Loucy (cell line): ENCODE measurements around the gene HS3ST3A1.

Source experiments
- H2AFZ ChIP-seq: fragments of 200-600 bp; sonication (generic); 2 replicates; pipeline ENCODE4 v1.6.0; 2016; ENCODE audit warnings: antibody characterized with exemption, mild to moderate bottlenecking, low read length, moderate library complexity
- H3F3A ChIP-seq: fragments of 200-600 bp; 2 replicates; pipeline ENCODE4 v1.6.0; 2016; ENCODE audit warnings: antibody characterized with exemption, low read depth, mild to moderate bottlenecking
- H3K27me3 ChIP-seq: fragments of 200-600 bp; sonication (generic); 2 replicates; pipeline ENCODE4 v1.6.1; 2014; ENCODE audit warnings: low read length, mild to moderate bottlenecking; ENCODE audit not compliant: insufficient read depth, poor library complexity, severe bottlenecking
- H3K36me3 ChIP-seq: fragments of 200-600 bp; sonication (generic); 2 replicates; pipeline ENCODE4 v1.6.1; 2016; ENCODE audit warnings: low read length; ENCODE audit not compliant: insufficient read depth
- H3K4me1 ChIP-seq: fragments of 200-600 bp; sonication (generic); 2 replicates; pipeline ENCODE4 v1.5.1; 2014; ENCODE audit warnings: low read length, mild to moderate bottlenecking; ENCODE audit not compliant: insufficient read depth, poor library complexity, severe bottlenecking
- H3K4me2 ChIP-seq: fragments of 200-600 bp; sonication (generic); 2 replicates; pipeline ENCODE4 v1.6.0; 2014; ENCODE audit warnings: antibody characterized with exemption, low read length, low read depth, mild to moderate bottlenecking; ENCODE audit not compliant: poor library complexity, severe bottlenecking
- H3K4me3 ChIP-seq: fragments of 200-600 bp; sonication (generic); 2 replicates; pipeline ENCODE4 v1.5.1; 2014; ENCODE audit warnings: low read length, mild to moderate bottlenecking, mixed read lengths; ENCODE audit not compliant: poor library complexity, severe bottlenecking
- H3K79me2 ChIP-seq: fragments of 200-600 bp; sonication (generic); 2 replicates; pipeline ENCODE4 v1.6.1; 2014; ENCODE audit warnings: low read length; ENCODE audit not compliant: insufficient read depth
- H3K9ac ChIP-seq: fragments of 200-600 bp; sonication (generic); 2 replicates; pipeline ENCODE4 v1.6.0; 2014; ENCODE audit warnings: mild to moderate bottlenecking, low read depth, low read length, moderate library complexity; ENCODE audit not compliant: poor library complexity, severe bottlenecking
- H3K9me2 ChIP-seq: fragments of 200-600 bp; sonication (generic); replicated peaks from 2 replicates; pipeline ENCODE4 v1.6.1; 2016; ENCODE audit warnings: low read depth, low read length, mixed read lengths
- H3K9me3 ChIP-seq: fragments of 200-600 bp; sonication (generic); 2 replicates; pipeline ENCODE4 v1.6.1; 2014; ENCODE audit warnings: mild to moderate bottlenecking, antibody characterized with exemption, low read length, low read depth; ENCODE audit not compliant: insufficient read depth
- H4K20me1 ChIP-seq: fragments of 200-600 bp; sonication (generic); 2 replicates; pipeline ENCODE4 v1.6.0; 2014; ENCODE audit warnings: antibody characterized with exemption, low read length, mild to moderate bottlenecking; ENCODE audit not compliant: insufficient read depth, poor library complexity, severe bottlenecking
- EZH2phosphoT487 ChIP-seq: fragments of 200-600 bp; IDR thresholded peaks from 2 replicates; pipeline ENCODE4 v1.6.1; 2018; ENCODE audit warnings: antibody characterized with exemption, mild to moderate bottlenecking, moderate library complexity, borderline replicate concordance
- TF ChIP-seq, protein P1 (sequence below): fragments of 200-600 bp; sonication (generic); conservative IDR thresholded peaks from 2 replicates; pipeline ENCODE4 v1.5.1; 2014; ENCODE audit warnings: mild to moderate bottlenecking, antibody characterized with exemption, low read length

HS3ST3A1 gene

DNA sequence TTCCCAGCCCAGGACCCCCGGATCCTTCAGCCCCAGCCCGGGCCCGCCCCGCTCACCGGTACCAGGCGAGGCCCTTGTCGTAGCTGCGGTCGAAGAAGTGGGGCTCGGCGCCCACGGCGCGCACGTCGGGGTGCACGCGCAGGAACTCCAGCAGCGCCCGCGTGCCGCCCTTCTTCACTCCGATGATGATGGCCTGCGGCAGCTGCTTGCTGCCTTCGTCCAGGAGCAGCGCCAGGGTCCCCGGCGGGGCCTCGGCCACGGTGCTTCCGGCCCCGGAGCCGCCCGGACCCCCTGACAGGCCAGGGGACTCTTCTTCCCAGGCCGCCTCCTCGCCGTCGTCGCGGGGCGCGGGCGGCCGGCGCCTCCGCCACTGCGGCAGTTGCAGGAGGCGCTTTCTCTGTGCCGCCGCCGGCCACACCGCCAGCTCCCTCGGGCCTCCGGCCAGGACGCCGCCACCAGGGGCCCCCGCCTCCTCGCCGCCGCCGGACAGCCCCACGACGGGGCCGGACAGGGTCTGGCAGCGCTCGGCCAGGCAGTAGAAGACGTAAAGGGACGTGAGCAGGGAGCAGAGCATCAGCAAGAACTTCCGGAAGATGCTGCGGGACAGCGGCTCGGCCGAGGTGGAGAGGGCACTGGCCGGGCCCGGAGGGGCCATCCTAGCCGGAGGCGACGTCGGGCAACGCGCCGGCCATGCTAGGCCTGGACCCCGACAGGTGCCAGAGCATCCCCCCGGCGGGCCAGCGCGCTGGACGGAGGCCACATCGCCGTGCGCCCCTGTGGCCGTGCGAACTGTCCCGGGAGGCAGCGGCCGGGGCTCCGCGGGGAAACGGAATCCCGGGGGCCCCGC, 1.0 kb downstream of the HS3ST3A1 start:
- no peaks in the 10 kb centered on the region for H3K9me3 ChIP-seq
- no peaks in the 10 kb centered on the region for H3K4me1 ChIP-seq
- no peaks in the 10 kb centered on the region for H3K79me2 ChIP-seq
- TF ChIP-seq EZH2phosphoT487 = no peak
- TF ChIP-seq, protein P1, sequence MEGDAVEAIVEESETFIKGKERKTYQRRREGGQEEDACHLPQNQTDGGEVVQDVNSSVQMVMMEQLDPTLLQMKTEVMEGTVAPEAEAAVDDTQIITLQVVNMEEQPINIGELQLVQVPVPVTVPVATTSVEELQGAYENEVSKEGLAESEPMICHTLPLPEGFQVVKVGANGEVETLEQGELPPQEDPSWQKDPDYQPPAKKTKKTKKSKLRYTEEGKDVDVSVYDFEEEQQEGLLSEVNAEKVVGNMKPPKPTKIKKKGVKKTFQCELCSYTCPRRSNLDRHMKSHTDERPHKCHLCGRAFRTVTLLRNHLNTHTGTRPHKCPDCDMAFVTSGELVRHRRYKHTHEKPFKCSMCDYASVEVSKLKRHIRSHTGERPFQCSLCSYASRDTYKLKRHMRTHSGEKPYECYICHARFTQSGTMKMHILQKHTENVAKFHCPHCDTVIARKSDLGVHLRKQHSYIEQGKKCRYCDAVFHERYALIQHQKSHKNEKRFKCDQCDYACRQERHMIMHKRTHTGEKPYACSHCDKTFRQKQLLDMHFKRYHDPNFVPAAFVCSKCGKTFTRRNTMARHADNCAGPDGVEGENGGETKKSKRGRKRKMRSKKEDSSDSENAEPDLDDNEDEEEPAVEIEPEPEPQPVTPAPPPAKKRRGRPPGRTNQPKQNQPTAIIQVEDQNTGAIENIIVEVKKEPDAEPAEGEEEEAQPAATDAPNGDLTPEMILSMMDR = no peak
- no peak overlapping the region for H3K9ac ChIP-seq
- no peak overlapping the region for H3K4me2 ChIP-seq
- H4K20me1 ChIP-seq = no peaks in the 10 kb centered on the region
- no peaks in the 10 kb centered on the region for H3K9me2 ChIP-seq
- H3K4me3 ChIP-seq = no peak overlapping the region
- no peaks in the 10 kb centered on the region for H3K36me3 ChIP-seq
- no peak overlapping the region for H2AFZ ChIP-seq
- H3F3A ChIP-seq = no peaks in the 10 kb centered on the region
- no peaks in the 10 kb centered on the region for H3K27me3 ChIP-seq

DNA sequence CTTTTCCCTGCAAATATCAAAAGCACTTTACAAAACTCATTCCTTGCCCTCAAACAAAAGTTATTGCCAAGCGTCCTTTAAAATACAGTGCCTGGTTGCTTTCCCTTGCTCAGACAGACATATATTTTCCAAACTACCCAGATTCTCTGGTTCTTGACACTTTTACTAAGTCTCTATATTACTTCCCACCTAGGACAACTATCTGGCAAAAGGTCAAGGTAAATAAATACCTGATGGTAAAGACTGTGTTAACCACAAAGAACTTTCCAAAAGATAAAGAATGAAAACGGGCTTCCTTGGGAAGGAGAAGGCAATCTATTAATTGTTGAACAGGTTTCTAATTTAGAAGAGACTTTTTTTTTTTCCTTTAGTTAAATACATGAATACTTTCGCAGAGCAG, 1.9 kb downstream of the HS3ST3A1 start:
- H3K36me3 ChIP-seq = no peaks in the 10 kb centered on the region
- no peaks in the 10 kb centered on the region for H4K20me1 ChIP-seq
- no peaks in the 10 kb centered on the region for H3K9me2 ChIP-seq
- H3K4me3 ChIP-seq = no peak overlapping the region
- no peak overlapping the region for H2AFZ ChIP-seq
- H3K4me2 ChIP-seq = no peak overlapping the region
- no peak for TF ChIP-seq EZH2phosphoT487
- TF ChIP-seq, protein P1 = no peak
- no peaks in the 10 kb centered on the region for H3F3A ChIP-seq
- H3K79me2 ChIP-seq = no peaks in the 10 kb centered on the region
- H3K4me1 ChIP-seq = no peaks in the 10 kb centered on the region
- no peaks in the 10 kb centered on the region for H3K9me3 ChIP-seq
- no peaks in the 10 kb centered on the region for H3K27me3 ChIP-seq
- H3K9ac ChIP-seq = no peak overlapping the region

DNA sequence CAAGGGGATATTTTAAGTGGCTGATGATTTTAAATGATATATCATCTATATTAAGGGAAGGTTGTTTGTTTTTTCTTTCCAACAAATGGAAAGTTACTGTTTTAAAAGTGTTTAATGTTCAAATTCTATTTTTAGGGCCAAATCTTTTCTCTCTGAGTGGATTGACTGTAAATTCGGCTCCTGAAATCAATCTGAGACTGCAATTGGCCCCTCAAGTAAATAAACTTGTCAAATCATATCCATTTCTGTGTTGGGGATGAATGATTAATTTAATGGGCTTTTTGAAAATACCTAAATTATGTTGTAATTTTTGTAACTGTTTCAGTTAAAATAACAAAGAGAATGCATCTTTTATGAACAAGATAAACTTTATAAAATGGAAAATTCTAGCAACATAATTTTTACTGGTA, 2.6 kb downstream of the HS3ST3A1 start:
- Histone ChIP-seq H3F3A (no peaks in the 10 kb centered on the region), H3K9ac (no peak overlapping the region), H3K27me3 (no peaks in the 10 kb centered on the region), H4K20me1 (no peaks in the 10 kb centered on the region), H3K79me2 (no peaks in the 10 kb centered on the region), H2AFZ (no peak overlapping the region), H3K36me3 (no peaks in the 10 kb centered on the region), H3K4me3 (no peak overlapping the region), H3K4me1 (no peaks in the 10 kb centered on the region), H3K9me2 (no peaks in the 10 kb centered on the region), H3K4me2 (no peak overlapping the region), H3K9me3 (no peaks in the 10 kb centered on the region)
- TF ChIP-seq EZH2phosphoT487 = no peak
- TF ChIP-seq, protein P1 = no peak
